H1 (cell line): Measurements from ENCODE around the gene PATJ. TPM values are rescaled to one million over a fixed set of nuclear protein-coding genes. Genes with fewer than 3 reads are reported as not detected.

ENCODE experiments used
- SIRT6 ChIP-seq: IDR thresholded peaks from one replicate; pipeline ENCODE4 v1.7.1; 2012; ENCODE audit warnings: low read length, inconsistent platforms
- polyA plus RNA-seq, 7 experiments: library from polyadenylated mRNA; depleted of rRNA in 3 of 7; stranded (reverse) in 5 of 7; unstranded in 2 of 7; fragments of >200 nt in 5 of 7; fragments of 200-250 nt in 2 of 7; gene quantifications; 1 replicate in 5 of 7; 2 replicates in 1 of 7; 4 replicates in 1 of 7; pipeline versions ENCODE4 v1.2.1 to v1.2.3, GENCODE V29; 2011 to 2013; ENCODE audit warnings: missing spikeins in 2 of 7, mixed read lengths in 2 of 7
- total RNA-seq: library from RNA; stranded (reverse); fragmentation: NEBNext Ultra II Directional; extraction: Animal tissue kit (Norgen Biotek cat#: 25700); gene quantifications from 2 replicates; pipeline ENCODE4 v1.2.1, GENCODE V29; 2021

The PATJ gene
- total and polyA plus RNA-seq, 2 of the 8 experiments (the other 6 are each of a cell fraction or from before 2014, with no cell fraction given): 8.2 to 55.6 TPM

DNA sequence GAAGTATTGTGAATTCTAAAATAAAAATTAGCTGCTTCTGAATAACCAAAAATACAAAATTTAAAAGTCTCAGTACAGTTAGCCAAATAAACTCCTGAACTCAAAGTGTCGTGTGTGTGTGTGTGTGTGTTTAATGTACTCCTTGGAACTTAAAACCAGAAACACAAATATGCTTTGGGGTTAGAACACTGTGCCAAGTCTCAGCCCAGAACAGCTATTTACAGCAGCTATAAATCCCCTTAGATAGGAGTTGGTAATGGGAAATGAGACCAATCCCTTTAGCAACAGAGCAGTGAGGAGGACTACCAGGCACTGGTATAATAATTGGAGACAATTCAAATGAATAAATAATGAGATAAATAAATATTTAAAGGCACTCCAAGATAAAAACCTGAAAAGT lies 83.1 kb downstream of the PATJ start (continued):
- TF ChIP-seq SIRT6: no peak
